Measurements from ENCODE around the gene DNAH7.

DNA sequence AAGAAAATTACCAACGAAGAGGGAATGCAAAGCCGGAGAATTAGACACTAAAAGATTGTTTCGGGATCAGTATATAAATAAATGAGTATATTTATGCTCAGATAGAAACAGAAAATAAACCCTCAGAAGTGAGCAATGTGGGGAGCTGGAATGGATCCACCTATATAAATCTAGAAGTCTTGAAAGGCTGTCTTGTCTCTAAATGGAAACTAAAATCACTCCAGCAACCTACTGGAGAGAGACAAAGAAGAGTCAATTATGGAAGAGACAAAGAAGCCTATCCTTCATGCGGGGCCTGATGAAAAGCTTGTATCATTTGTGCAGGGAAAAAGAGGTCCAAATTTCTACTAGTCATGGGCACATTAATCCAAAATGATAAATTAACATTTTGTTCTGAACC, 158.1 kb downstream of the DNAH7 start:
- no peak for TF ChIP-seq EP300 (IDR thresholded peaks at IDR 0.05)
- TF ChIP-seq POLR2A (IDR thresholded peaks at IDR 0.05): no peak
- TF ChIP-seq, protein P1, sequence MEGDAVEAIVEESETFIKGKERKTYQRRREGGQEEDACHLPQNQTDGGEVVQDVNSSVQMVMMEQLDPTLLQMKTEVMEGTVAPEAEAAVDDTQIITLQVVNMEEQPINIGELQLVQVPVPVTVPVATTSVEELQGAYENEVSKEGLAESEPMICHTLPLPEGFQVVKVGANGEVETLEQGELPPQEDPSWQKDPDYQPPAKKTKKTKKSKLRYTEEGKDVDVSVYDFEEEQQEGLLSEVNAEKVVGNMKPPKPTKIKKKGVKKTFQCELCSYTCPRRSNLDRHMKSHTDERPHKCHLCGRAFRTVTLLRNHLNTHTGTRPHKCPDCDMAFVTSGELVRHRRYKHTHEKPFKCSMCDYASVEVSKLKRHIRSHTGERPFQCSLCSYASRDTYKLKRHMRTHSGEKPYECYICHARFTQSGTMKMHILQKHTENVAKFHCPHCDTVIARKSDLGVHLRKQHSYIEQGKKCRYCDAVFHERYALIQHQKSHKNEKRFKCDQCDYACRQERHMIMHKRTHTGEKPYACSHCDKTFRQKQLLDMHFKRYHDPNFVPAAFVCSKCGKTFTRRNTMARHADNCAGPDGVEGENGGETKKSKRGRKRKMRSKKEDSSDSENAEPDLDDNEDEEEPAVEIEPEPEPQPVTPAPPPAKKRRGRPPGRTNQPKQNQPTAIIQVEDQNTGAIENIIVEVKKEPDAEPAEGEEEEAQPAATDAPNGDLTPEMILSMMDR (IDR thresholded peaks at IDR 0.05): no peak

Measured in tibial nerve (tissue), 4 donors.